ENCODE measurements around the gene SLIT1. TPM values are rescaled to one million over a fixed set of nuclear protein-coding genes. Genes with fewer than 3 reads are reported as not detected.

The SLIT1 gene
- total RNA-seq, 1 donor from 2014 or later = 55.7 TPM

DNA sequence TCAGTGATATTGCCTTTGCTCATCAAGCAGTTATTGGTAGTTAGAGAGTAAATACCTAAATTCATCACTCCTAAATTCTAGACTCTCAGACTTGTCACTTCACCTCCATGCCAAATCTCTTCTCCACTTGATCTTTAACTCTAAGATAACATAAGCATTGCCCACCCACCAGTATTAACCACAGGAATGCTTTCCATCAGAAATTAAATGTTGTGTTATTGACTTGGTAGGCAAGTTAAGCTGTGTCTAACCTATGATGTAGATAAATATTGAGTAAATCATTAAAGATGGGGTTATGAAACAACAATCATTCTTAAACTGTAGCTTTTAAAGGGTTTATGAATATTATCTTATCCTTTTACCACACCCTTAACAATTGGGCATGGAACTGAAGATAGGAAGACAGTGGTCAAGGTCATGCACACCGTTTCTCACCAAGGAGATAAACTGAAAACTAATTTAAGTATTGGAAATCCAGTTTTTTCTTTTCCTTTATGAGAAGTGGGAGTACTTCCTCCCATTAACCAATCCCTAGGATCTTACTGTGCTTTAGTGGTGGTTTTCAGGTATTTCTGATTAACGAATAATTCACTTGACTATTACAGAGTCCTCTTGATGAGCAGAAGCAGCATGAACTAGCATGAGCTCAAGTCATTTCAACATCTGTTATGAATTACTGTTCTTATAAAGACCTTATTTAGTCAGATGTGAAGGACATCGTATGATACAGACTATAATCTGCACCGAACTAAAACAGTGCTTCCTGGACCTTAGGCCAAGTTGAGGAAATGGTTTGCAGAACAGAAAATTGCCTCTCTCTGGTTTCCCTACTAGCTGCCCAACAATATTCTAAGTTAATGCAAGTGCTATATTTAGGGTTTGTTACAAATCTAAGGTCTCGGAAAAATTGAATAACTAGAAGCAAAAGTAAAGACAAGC lies 211.7 kb downstream of the SLIT1 start:
- TF ChIP-seq CTCF (conservative IDR thresholded peaks at IDR 0.05) = no peak
- H3K27me3 Mint-ChIP-seq = no peaks in the 10 kb centered on the region
- DNase-seq (ENCODE audit: extremely low spot score, unreplicated experiment) = no peak
- H3K9me3 Mint-ChIP-seq = no peaks in the 10 kb centered on the region
- H3K4me3 Mint-ChIP-seq = no peak overlapping the region
- H3K4me1 Mint-ChIP-seq (ENCODE audit: unreplicated experiment) = peaks cover 20% of the 10 kb centered on the region
- no peaks in the 10 kb centered on the region for H3K36me3 Mint-ChIP-seq
- H3K27ac Mint-ChIP-seq = no peak overlapping the region

DNA sequence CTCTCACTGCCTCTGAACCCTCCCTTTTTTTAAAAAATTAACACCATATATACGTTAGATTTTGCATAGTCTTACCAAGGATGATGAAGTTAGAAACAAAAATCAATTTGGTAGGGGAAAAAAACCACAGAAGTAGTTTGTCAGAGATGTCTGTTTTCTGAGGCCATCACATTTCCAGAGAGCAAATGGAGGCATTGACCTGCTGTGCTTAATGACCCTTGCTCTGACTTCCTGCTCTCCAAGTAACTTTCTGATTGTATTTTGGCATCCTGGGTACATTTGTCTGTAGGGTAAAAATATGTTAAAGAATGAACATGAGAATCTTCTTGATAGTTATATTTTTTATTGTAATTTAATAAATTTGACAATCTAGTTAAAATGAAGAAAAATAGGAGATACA lies 213.5 kb downstream of the SLIT1 start:
- no peak for TF ChIP-seq CTCF (conservative IDR thresholded peaks at IDR 0.05)
- Mint-ChIP-seq H3K9me3 (no peaks in the 10 kb centered on the region), H3K4me1 (ENCODE audit: unreplicated experiment) (peaks cover 20% of the 10 kb centered on the region), H3K36me3 (no peaks in the 10 kb centered on the region), H3K27me3 (no peaks in the 10 kb centered on the region), H3K27ac (no peak overlapping the region), H3K4me3 (no peak overlapping the region)
- DNase-seq (ENCODE audit: extremely low spot score, unreplicated experiment) = no peak

GRCh38 chr10:96971324-96971723 lies 214.4 kb downstream of the SLIT1 start:
- H3K4me1 Mint-ChIP-seq (ENCODE audit: unreplicated experiment) = peaks cover 20% of the 10 kb centered on the region
- H3K4me3 Mint-ChIP-seq = no peak overlapping the region
- no peak for TF ChIP-seq CTCF (conservative IDR thresholded peaks at IDR 0.05)
- H3K27me3 Mint-ChIP-seq = no peaks in the 10 kb centered on the region
- no peaks in the 10 kb centered on the region for H3K36me3 Mint-ChIP-seq
- H3K9me3 Mint-ChIP-seq = no peaks in the 10 kb centered on the region
- H3K27ac Mint-ChIP-seq = no peak overlapping the region
- DNase-seq (ENCODE audit: extremely low spot score, unreplicated experiment) = no peak

DNA sequence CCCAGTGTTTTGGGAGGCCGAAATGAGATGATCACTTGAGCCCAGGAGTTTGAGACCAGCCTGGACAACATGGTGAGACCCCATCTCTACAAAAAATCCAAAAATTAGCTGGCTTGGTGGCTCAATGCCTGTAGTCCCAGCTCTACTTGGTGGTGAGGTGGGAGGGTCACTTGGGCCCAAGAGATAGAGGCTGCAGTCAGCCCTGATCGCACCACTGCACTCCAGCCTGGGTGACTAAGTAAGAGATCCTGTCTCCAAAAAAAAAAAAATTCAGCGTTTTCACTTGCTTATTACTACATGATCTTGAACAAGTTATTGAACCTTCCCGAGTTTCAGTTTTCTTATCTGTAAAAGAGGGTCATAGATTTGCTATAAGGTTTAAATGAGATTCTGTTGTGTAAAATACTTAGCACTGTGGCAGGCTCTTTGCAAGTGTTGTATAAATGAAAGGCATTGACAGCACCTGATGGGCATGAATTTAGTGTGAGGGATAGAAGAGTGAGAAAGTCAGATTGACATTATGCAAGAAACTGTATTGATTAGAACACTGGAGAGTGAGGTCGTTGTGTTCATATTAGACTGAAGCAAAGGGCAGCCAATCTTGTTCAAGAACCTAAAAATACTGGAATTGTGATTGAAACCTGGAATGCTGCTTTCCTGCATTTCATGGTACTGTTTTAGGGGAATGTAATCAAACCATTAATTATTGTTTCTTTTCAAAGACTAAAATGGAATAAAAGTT lies 216.9 kb downstream of the SLIT1 start:
- no peak for TF ChIP-seq CTCF (conservative IDR thresholded peaks at IDR 0.05)
- Mint-ChIP-seq H3K9me3 (no peaks in the 10 kb centered on the region), H3K27me3 (no peaks in the 10 kb centered on the region), H3K36me3 (no peaks in the 10 kb centered on the region), H3K4me1 (ENCODE audit: unreplicated experiment) (peaks cover 12% of the 10 kb centered on the region), H3K4me3 (no peak overlapping the region), H3K27ac (no peak overlapping the region)
- DNase-seq (ENCODE audit: extremely low spot score, unreplicated experiment) = no peak

- Mint-ChIP-seq H3K4me1 (ENCODE audit: unreplicated experiment) (peaks cover 9% of the 10 kb centered on the region), H3K4me3 (no peak overlapping the region), H3K9me3 (no peaks in the 10 kb centered on the region), H3K36me3 (peaks cover 2% of the 10 kb centered on the region), H3K27me3 (no peaks in the 10 kb centered on the region), H3K27ac (no peak overlapping the region)
- no peak for DNase-seq (ENCODE audit: extremely low spot score, unreplicated experiment)
- TF ChIP-seq CTCF (conservative IDR thresholded peaks at IDR 0.05) = no peak
These were observed 217.9 kb downstream of the SLIT1 start for GRCh38 chr10:96967847-96968246.
